Coronary artery (tissue), 2 donors: ENCODE data around the gene SLC14A1.

ENCODE experiments used
- DNase-seq: peaks from one replicate; pipeline ENCODE4 v3.0.0-alpha.2; 2017; ENCODE audit warnings: low spot score
- H3K27ac ChIP-seq, 2 donors: fragments of 200-600 bp; sonication (generic); one replicate each; pipeline ENCODE4 v1.5.1; 2016 to 2019
- H3K4me3 ChIP-seq: fragments of 200-600 bp; sonication (generic); 2 replicates; pipeline ENCODE4 v1.5.1; 2016; ENCODE audit warnings: mild to moderate bottlenecking, moderate library complexity
- TF ChIP-seq, protein P1 (sequence below): fragments of 200-600 bp; sonication (generic); IDR thresholded peaks from one replicate; pipeline ENCODE4 v1.5.1; 2019; ENCODE audit warnings: antibody characterized with exemption

Gene SLC14A1

DNA sequence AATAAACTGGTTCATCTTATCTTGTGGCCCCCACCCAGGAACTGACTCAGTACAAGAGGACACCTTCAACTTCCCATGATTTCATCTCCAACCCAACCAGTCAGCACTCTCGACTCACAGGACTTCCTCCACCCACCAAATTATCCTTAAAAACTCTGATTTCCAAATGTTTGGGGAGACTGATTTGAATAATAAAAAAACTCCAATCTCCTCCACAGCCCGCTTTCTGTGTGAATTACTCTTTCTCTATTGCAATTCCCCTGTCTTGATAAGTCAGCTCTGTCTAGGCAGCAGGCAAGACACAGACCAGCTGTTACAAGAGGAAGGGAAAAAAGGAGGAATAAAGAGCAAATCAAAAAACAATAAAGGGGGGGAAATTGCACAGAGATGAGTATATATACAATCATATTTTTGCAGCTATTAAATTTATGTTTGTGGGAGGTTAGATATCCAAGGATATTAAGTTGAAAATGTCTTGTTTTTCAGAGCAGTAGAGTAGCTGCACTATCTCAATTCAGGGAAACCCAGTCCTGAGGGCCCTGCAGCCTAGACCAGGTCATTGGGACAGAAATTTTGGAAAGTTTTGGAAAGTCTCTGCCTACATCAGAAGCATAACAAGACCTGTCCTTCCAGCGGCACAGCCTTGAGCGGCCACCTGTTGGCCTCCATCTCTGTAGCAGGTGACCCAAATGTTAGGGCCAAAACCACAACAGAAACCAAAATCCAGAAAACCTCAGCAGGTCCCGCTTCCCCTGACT, 68.7 kb downstream of the SLC14A1 start:
- Histone ChIP-seq H3K27ac (no peak overlapping the region), H3K4me3 (no peak overlapping the region)
- DNase-seq = peak; percentile 17
- TF ChIP-seq, protein P1, sequence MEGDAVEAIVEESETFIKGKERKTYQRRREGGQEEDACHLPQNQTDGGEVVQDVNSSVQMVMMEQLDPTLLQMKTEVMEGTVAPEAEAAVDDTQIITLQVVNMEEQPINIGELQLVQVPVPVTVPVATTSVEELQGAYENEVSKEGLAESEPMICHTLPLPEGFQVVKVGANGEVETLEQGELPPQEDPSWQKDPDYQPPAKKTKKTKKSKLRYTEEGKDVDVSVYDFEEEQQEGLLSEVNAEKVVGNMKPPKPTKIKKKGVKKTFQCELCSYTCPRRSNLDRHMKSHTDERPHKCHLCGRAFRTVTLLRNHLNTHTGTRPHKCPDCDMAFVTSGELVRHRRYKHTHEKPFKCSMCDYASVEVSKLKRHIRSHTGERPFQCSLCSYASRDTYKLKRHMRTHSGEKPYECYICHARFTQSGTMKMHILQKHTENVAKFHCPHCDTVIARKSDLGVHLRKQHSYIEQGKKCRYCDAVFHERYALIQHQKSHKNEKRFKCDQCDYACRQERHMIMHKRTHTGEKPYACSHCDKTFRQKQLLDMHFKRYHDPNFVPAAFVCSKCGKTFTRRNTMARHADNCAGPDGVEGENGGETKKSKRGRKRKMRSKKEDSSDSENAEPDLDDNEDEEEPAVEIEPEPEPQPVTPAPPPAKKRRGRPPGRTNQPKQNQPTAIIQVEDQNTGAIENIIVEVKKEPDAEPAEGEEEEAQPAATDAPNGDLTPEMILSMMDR = no peak

DNA sequence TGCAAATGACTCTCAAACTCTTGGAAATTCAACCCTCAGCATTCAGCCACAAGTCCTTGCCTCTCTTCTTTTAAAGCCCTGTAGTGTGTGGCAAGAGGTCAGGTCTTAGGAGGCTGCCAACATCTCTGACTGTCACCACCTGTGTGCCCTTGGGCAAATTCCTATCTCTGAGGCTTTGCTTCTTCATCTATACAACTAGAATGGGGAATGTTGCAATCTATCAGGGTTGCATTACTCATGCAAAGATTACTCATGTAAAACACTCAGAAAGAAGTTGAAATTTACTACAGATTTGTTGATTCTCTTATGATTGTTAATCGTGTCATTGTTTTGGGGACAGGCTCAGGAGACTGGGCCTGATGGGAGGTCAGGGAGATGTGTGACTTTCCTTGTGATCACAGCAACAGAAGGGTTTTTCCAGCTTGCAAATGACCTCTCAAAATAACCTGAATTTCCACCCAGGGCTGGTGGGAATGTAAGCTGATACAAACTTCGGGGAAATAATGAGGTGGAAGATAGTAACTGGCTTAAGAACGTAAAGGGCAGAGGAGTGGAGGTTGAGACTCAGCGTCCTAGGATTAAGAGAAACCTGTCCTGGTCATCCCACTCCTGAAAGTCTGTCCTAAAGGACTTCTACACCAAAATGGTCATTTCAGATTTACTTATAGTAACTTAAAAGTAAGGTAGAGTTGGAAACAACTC, 69.4 kb downstream of the SLC14A1 start:
- H3K4me3 ChIP-seq = no peak overlapping the region
- no peak overlapping the region for H3K27ac ChIP-seq
- TF ChIP-seq, protein P1 = no peak

DNA sequence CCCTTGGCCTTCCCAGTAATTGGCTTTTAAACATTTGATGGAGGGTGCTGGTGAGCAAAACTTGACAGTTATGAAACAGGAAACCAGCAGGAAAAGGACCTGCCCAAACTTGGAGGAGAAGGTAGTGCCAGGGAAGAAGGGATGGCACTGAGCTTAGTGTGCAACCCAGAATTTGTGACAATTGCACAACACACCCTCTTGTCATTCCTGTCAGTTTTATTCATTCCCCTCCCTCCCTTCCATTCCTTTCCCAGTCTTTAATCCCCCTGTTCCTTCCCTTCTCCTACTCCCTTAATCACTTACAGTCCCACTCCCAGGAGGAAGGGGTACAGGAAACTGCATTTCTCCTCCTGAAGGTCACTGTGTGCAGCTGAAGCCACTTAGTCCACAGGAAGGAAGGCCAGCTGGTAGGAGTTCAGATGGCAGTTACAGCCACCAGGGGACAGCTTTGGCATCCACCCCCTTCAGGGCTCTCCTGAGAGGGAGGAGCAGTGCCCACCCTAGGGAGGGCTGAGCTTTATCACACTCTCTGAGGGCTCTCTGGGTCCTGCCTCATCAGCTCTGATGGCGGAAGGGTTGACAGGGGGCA, 77.5 kb downstream of the SLC14A1 start:
- TF ChIP-seq, protein P1 = no peak
- H3K27ac ChIP-seq = no peak overlapping the region
- DNase-seq = no peak
- no peak overlapping the region for H3K4me3 ChIP-seq

More for the DNA sequence above, 69.4 kb downstream of the SLC14A1 start:
- peak; percentile 35 for DNase-seq
